HG03439 (cell line): Measurements from ENCODE around the gene ST3GAL3.
"Not testable (repeated sequence)": the region's sequence is repeated elsewhere in the genome, so short reads cannot be mapped to it uniquely, and the experiment has no call there.

ENCODE experiments used
- ATAC-seq: cut with Tn5 transposase; IDR thresholded peaks from one replicate; pipeline ENCODE4 v1.9.1; 2021; ENCODE audit warnings: mild to moderate bottlenecking, moderate library complexity; ENCODE audit not compliant: unreplicated experiment

Gene ST3GAL3

GRCh38 chr1:43753422-43753821 is 46.1 kb downstream of the ST3GAL3 start:
- ATAC-seq: no peak

- no peak for ATAC-seq
Measured at GRCh38 chr1:43754892-43755291, 47.6 kb downstream of the ST3GAL3 start.

DNA sequence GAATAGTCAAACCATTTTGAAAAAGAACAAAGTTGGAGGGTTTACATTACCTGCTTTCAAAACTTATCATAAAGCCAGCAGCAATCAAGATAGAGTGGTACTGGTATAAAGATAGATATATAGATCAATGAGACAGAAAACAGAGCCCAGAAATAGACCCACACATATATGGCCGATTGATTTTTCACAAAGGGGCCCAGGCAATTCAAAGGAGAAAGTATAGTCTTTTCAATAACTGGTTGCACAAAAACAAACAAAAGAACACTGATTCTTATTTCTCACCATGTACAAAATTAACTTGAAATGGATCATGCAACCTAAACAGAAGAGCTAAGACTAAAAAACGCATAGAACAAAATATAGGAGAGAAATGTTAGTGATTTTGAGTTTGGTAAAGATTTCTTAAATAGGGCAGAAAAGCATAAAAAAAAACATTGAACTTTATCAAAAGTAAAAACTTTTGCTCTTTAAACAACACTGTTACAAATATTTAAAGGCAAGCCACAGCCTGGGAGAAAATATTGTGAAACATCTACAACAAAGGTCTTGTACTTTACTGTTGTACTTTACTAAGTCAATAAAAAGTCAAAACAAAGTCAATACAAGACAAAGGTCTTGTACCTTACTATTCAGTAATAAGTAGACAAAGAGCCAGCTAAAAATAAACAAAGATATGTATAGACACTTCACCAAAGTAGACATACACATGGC is 50.2 kb downstream of the ST3GAL3 start:
- ATAC-seq: no peak

GRCh38 chr1:43760745-43761317 is 53.5 kb downstream of the ST3GAL3 start:
- no peak for ATAC-seq

GRCh38 chr1:43763497-43763973 is 56.2 kb downstream of the ST3GAL3 start:
- peak; percentile 50 for ATAC-seq

DNA sequence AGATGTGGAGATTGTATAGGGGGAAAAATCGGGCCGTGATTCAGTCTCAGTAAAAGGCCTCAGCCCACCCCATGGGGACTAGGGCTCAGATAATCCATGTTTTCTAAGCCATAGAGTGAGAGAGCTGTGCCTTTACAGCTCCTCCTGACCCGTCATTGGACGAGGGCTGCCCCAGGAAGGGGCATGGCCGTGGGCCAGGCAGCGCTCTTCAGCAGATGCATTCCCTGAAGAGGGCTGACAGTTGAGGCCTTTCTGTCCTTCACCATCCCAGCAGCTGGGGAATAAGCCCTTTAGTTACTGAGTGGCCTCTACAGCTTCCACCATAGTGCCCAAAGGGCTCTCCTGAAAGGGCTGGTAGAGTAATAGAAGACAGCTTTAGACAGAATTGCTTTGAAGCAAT is 57.2 kb downstream of the ST3GAL3 start:
- no peak for ATAC-seq

- no peak for ATAC-seq
Measured at GRCh38 chr1:43766086-43766784, 58.9 kb downstream of the ST3GAL3 start.

GRCh38 chr1:43766818-43767525 is 59.6 kb downstream of the ST3GAL3 start:
- ATAC-seq: no peak

DNA sequence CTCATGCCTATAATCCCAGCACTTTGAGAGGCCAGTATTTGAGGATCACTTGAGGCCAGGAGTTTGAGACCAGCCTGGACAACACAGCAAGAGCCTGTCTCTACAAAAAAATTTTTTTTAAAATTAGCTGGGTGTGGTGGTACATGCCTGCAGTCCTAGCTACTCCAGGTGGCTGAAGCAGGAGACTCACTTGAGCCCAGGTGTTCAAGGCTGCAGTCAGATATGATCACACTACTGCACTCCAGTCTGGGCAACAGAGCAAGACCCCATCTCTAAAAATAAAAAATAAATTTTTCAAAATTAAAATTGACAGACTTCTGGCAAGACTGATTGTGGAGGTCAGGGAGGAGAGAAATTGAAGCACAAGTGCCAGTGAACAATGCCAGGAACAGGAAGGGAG is 60.8 kb downstream of the ST3GAL3 start:
- no peak for ATAC-seq

DNA sequence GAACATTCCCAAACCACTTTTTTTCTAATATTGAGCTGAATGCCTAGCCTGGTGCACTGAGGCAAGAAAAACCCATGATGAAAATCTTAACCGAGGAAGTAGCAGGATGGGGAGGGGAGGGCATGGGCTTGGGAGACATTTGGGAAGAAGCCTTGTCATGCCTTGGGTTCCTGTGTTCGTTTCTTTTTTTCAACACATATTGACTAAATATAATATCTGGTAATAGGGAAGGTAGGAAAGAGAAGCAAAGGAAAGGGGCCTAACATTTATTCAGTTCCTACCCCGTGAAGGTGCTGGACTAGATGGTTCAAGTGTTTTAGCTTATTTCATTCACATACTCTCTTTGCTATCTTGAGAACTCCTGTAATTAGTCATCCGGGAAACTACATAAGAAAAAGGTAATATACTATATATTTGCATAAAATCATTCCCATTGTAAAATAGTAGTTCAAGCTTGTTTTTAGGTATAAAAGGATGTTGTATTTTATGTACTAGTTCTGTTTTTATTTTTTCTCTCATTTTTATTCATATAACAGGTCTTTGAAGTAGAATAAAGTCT is 62.1 kb downstream of the ST3GAL3 start:
- no peak for ATAC-seq

- no peak for ATAC-seq
Measured at GRCh38 chr1:43770111-43770510, 62.8 kb downstream of the ST3GAL3 start.

- ATAC-seq: no peak
Measured at GRCh38 chr1:43772978-43773377, 65.6 kb downstream of the ST3GAL3 start.

GRCh38 chr1:43773821-43774220 is 66.5 kb downstream of the ST3GAL3 start:
- no peak for ATAC-seq

- no peak for ATAC-seq
Measured at GRCh38 chr1:43774359-43774758, 67.0 kb downstream of the ST3GAL3 start.

DNA sequence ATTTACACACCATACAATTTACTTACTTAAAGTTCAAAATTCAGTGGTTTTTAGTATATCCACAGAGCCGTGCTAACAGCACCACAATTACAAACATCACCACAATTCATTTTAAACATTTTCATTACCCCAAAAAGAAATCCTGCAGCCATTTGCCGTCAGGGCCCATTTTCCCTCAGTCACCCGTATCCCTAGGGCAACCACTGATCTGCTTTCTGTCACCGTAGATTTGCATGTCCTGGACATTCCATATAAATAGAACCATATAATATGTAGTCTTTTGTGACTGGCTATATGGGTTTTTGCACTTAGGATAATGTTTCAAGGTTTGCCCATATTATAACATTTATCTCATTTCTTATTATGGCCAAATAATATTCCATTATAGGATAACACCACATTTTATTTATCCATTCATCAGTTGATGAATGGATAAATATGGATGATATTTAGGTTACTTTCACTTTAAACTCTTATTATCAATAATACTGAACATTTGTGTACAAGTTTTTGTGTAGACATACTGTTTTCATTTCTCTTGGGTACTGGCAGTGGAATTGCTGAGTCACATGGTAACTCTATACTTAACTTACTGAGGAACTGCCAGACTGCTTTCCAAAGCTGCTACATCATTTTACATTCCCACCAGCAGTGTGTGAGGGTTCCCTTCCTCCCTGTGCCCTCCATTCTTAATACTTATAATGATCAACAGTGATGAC is 68.9 kb downstream of the ST3GAL3 start:
- no peak for ATAC-seq

DNA sequence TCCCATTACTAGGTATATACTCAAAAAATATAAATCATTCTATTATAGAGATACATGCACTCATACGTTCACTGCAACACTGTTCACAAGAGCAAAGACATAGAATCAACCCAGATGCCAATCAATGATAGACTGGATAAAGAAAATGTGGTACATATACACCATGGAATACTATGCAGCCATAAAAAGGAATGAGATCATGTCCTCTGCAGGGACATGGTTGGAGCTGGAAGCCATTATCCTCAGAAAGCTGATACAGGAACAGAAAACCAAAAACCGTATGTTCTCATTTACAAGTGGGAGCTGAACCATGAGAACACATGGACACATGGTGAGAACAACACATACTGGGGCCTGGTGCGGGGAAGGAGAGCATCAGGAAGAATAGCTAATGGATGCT is 70.6 kb downstream of the ST3GAL3 start:
- not testable (repeated sequence) for ATAC-seq

- ATAC-seq: no peak
Measured at GRCh38 chr1:43779266-43779665, 71.9 kb downstream of the ST3GAL3 start.

GRCh38 chr1:43779805-43780403 is 72.6 kb downstream of the ST3GAL3 start:
- no peak for ATAC-seq

GRCh38 chr1:43781574-43781973 is 74.2 kb downstream of the ST3GAL3 start:
- ATAC-seq: no peak

DNA sequence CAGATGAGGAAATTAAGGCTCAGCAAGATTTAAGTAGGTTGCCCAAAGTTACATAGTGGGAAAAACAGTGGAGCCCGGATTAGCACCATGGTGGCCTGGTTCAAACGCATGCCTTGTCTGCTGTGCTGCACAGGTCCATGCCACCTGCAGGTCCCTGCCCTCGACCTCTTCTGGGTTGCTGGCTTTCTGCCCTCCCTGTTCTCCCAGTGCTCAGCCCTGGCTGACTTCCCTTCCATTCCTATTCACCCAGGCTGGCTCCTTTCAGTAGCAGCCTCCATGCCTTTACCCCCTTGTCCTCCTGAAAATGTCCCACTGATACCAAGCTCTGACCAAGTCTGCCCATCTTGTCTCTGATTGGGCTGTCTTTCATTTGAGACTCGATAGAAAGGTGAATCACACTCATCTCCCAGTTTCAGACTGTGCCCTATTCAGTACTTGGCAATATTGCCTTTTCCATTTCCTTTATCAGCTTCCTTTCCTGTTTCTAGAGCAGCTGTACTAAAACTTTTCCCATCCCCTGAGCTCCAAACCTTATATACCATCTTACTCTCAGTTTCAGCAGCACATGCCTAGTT is 75.8 kb downstream of the ST3GAL3 start:
- no peak for ATAC-seq
